Forelimb muscle (tissue), 1 donor: Measurements from ENCODE around the gene REEP3. TPM values are rescaled to one million over a fixed set of nuclear protein-coding genes. Genes with fewer than 3 reads are reported as not detected.

Experiments used
- DNase-seq: peaks from one replicate; pipeline ENCODE4 v3.0.0-alpha.2; 2013; ENCODE audit warnings: low read depth
- polyA plus RNA-seq: library from polyadenylated mRNA; unstranded; fragments of 120-200 nt; gene quantifications from one replicate; pipeline ENCODE4 v1.2.1, GENCODE V29; 2013; ENCODE audit not compliant: insufficient read length

Gene REEP3
- polyA plus RNA-seq, 1 donor = 13.5 TPM

GRCh38 chr10:63587191-63587590 is 66.0 kb downstream of the REEP3 start:
- no peak for DNase-seq

- DNase-seq = no peak
These were observed 67.4 kb downstream of the REEP3 start for GRCh38 chr10:63588436-63589167.

GRCh38 chr10:63591600-63592379 is 70.6 kb downstream of the REEP3 start:
- no peak for DNase-seq

GRCh38 chr10:63593576-63593975 is 72.4 kb downstream of the REEP3 start:
- no peak for DNase-seq

GRCh38 chr10:63595072-63595471 is 73.9 kb downstream of the REEP3 start:
- DNase-seq = no peak

- DNase-seq = no peak
These were observed 75.7 kb downstream of the REEP3 start for GRCh38 chr10:63596924-63597323.

- no peak for DNase-seq
These were observed 79.3 kb downstream of the REEP3 start for GRCh38 chr10:63600540-63600939.

GRCh38 chr10:63603709-63604445 is 82.7 kb downstream of the REEP3 start:
- no peak for DNase-seq

GRCh38 chr10:63605197-63605967 is 84.2 kb downstream of the REEP3 start:
- DNase-seq = no peak

- DNase-seq = no peak
These were observed 87.3 kb downstream of the REEP3 start for GRCh38 chr10:63608511-63608910.

GRCh38 chr10:63611078-63611477 is 89.9 kb downstream of the REEP3 start:
- no peak for DNase-seq

- peak; percentile 40 for DNase-seq
These were observed 93.2 kb downstream of the REEP3 start for GRCh38 chr10:63614371-63614891.

- DNase-seq = no peak
These were observed 97.4 kb downstream of the REEP3 start for GRCh38 chr10:63618552-63618951.

- no peak for DNase-seq
These were observed 98.2 kb downstream of the REEP3 start for GRCh38 chr10:63619426-63619825.

- no peak for DNase-seq
These were observed 100.9 kb downstream of the REEP3 start for GRCh38 chr10:63622097-63622496.

- no peak for DNase-seq
These were observed 103.5 kb downstream of the REEP3 start for GRCh38 chr10:63624701-63625100.

GRCh38 chr10:63627396-63627795 is 106.2 kb downstream of the REEP3 start:
- DNase-seq = no peak

GRCh38 chr10:63627881-63628296 is 106.7 kb downstream of the REEP3 start:
- DNase-seq = no peak

- DNase-seq = peak; percentile 31
These were observed 107.5 kb downstream of the REEP3 start for GRCh38 chr10:63628526-63629362.

- peak; percentile 95 for DNase-seq
These were observed 108.3 kb downstream of the REEP3 start for GRCh38 chr10:63629363-63630084.
